Thyroid gland (tissue), 4 donors: Measurements from ENCODE around the gene MEF2B. TPM values are rescaled to one million over a fixed set of nuclear protein-coding genes. Genes with fewer than 3 reads are reported as not detected.

Source experiments
- DNase-seq, 2 donors: peaks; one replicate each; pipeline ENCODE4 v3.0.0-alpha.2; 2019
- H3K27ac ChIP-seq, 3 donors: fragments of 200-600 bp; sonication (generic); 1 replicate in 2 of 3; 2 replicates in 1 of 3; pipeline ENCODE4 v1.5.1; 2016 to 2019; ENCODE audit warnings: mild to moderate bottlenecking in 1 of 3, moderate library complexity in 1 of 3
- H3K27me3 ChIP-seq: fragments of 200-600 bp; sonication (generic); one replicate; pipeline ENCODE4 v1.5.1; 2019
- H3K36me3 ChIP-seq, 2 donors: fragments of 200-600 bp; sonication (generic); one replicate each; pipeline ENCODE4 v1.5.1; 2016 to 2019
- H3K4me1 ChIP-seq, 2 donors: fragments of 200-600 bp; sonication (generic); one replicate each; pipeline ENCODE4 v1.5.1; 2017 to 2019
- H3K4me3 ChIP-seq, 3 donors: fragments of 200-600 bp; sonication (generic); replicated peaks in 1 of 3; 1 replicate in 2 of 3; 2 replicates in 1 of 3; pipeline ENCODE4 v1.5.1; 2016; ENCODE audit warnings: mild to moderate bottlenecking in 1 of 3
- H3K9me3 ChIP-seq: fragments of 200-600 bp; sonication (generic); one replicate; pipeline ENCODE4 v1.5.1; 2017
- CTCF ChIP-seq, 6 experiments: fragments of 200-600 bp in 3 of 6; fragments of 450-650 bp in 3 of 6; sonication (generic) in 3 of 6; IDR thresholded peaks; one replicate each; pipeline ENCODE4 v1.5.1; 2016 to 2019; ENCODE audit warnings: antibody characterized with exemption in 6 of 6, mild to moderate bottlenecking in 2 of 6, inconsistent platforms in 1 of 6, moderate library complexity in 1 of 6
- POLR2A ChIP-seq, 2 donors: fragments of 450-650 bp; IDR thresholded peaks; one replicate each; pipeline ENCODE4 v1.6.1; 2017; ENCODE audit warnings: antibody characterized with exemption in 2 of 2, mild to moderate bottlenecking in 2 of 2, moderate library complexity in 1 of 2
- WGBS, 2 donors: methylation state at CpG; one replicate each; pipeline ENCODE4 v1.1.5; 2017; 5-methylcytosine and 5-hydroxymethylcytosine counted together
- intact Hi-C: fragments of 100-400 bp; cut with DNase I; formaldehyde crosslinking; loops from one replicate; pipeline ENCODE4 v1.15.1; 2023
- total RNA-seq, 4 donors: library from RNA; depleted of rRNA; stranded (reverse); fragments of >200 nt; gene quantifications; one replicate each; pipeline ENCODE4 v1.2.3, GENCODE V29; 2016

Gene MEF2B
- total RNA-seq, 4 donors from 2014 or later: 0.67 to 1.5 TPM; not detected in 2

- H3K36me3 ChIP-seq: no peaks in the 10 kb centered on the region
- WGBS, 2 donors: 94 to 99% methylated on average over 8 to 10 of the region's 10 CpGs
- no peaks in the 10 kb centered on the region for H3K27me3 ChIP-seq
- no peak overlapping the region for H3K4me3 ChIP-seq
- no peak for DNase-seq
- intact Hi-C loops: loop anchor here (10.0 kb wide), 1 partner anchor 179 kb away; no protein-coding TSS in a partner anchor
- H3K4me1 ChIP-seq: no peaks in the 10 kb centered on the region
- TF ChIP-seq POLR2A (IDR thresholded peaks at IDR 0.05) (no peak), CTCF (IDR thresholded peaks at IDR 0.05) (no peak)
- no peak overlapping the region for H3K27ac ChIP-seq
- H3K9me3 ChIP-seq: no peaks in the 10 kb centered on the region
These were observed 14.4 kb downstream of the MEF2B start for GRCh38 chr19:19155495-19156219.

GRCh38 chr19:19154768-19155494, 15.1 kb downstream of the MEF2B start:
- TF ChIP-seq CTCF (IDR thresholded peaks at IDR 0.05) (no peak), POLR2A (IDR thresholded peaks at IDR 0.05) (no peak)
- Histone ChIP-seq H3K9me3 (no peaks in the 10 kb centered on the region), H3K4me3 (no peak overlapping the region), H3K27me3 (no peaks in the 10 kb centered on the region), H3K36me3 (no peaks in the 10 kb centered on the region), H3K27ac (no peak overlapping the region), H3K4me1 (no peaks in the 10 kb centered on the region)
- WGBS, 2 donors: 96 to 98% methylated on average over 5 to 6 of the region's 6 CpGs
- DNase-seq: no peak
- intact Hi-C loops: loop anchor here (10.0 kb wide), 1 partner anchor 180 kb away; no protein-coding TSS in a partner anchor

GRCh38 chr19:19152668-19153384, 17.2 kb downstream of the MEF2B start:
- Histone ChIP-seq H3K27ac (no peak overlapping the region), H3K27me3 (no peaks in the 10 kb centered on the region), H3K36me3 (peaks cover 0 to 4% of the 10 kb centered on the region in 2 donors), H3K4me1 (no peaks in the 10 kb centered on the region), H3K4me3 (no peak overlapping the region), H3K9me3 (no peaks in the 10 kb centered on the region)
- TF ChIP-seq POLR2A (IDR thresholded peaks at IDR 0.05) (no peak), CTCF (IDR thresholded peaks at IDR 0.05) (no peak)
- WGBS, 2 donors: 74 to 87% methylated on average over 8 to 13 of the region's 13 CpGs
- DNase-seq: no peak
- intact Hi-C loops: loop anchor here (10.0 kb wide), 1 partner anchor 182 kb away; no protein-coding TSS in a partner anchor

GRCh38 chr19:19151418-19151817, 18.6 kb downstream of the MEF2B start:
- no peak overlapping the region for H3K4me3 ChIP-seq
- no peak for DNase-seq
- no peaks in the 10 kb centered on the region for H3K9me3 ChIP-seq
- intact Hi-C loops: loop anchor here (10.0 kb wide), 1 partner anchor 183 kb away; no protein-coding TSS in a partner anchor
- no peaks in the 10 kb centered on the region for H3K4me1 ChIP-seq
- WGBS, 2 donors: 70 to 88% methylated on average over 3 to 11 of the region's 11 CpGs
- no peak overlapping the region for H3K27ac ChIP-seq
- H3K36me3 ChIP-seq: peaks cover 0 to 4% of the 10 kb centered on the region in 2 donors
- TF ChIP-seq CTCF (IDR thresholded peaks at IDR 0.05) (no peak), POLR2A (IDR thresholded peaks at IDR 0.05) (no peak)
- H3K27me3 ChIP-seq: no peaks in the 10 kb centered on the region
